GM23248 (cell line): ENCODE results near the gene EFEMP1. TPM values are rescaled to one million over a fixed set of nuclear protein-coding genes. Genes with fewer than 3 reads are reported as not detected.

Experiments
- DNase-seq: peaks from one replicate; pipeline ENCODE4 v3.0.0-alpha.2; 2015
- H2AFZ ChIP-seq: fragments of 200-600 bp; sonication (generic); 2 replicates; pipeline ENCODE4 v1.6.1; 2016; ENCODE audit warnings: antibody characterized with exemption
- H3F3A ChIP-seq: fragments of 200-600 bp; sonication (generic); 2 replicates; pipeline ENCODE4 v1.6.1; 2016; ENCODE audit warnings: mild to moderate bottlenecking, antibody characterized with exemption, mixed run types; ENCODE audit not compliant: insufficient read depth
- H3K27ac ChIP-seq: fragments of 200-600 bp; sonication (generic); 2 replicates; pipeline ENCODE4 v1.5.1; 2016; ENCODE audit warnings: mild to moderate bottlenecking
- H3K27me3 ChIP-seq: fragments of 200-600 bp; sonication (generic); replicated peaks from 2 replicates; pipeline ENCODE4 v1.6.1; 2016; ENCODE audit warnings: mild to moderate bottlenecking; ENCODE audit not compliant: insufficient read depth
- H3K36me3 ChIP-seq: fragments of 200-600 bp; sonication (generic); 2 replicates; pipeline ENCODE4 v1.6.1; 2016; ENCODE audit warnings: low read depth, mild to moderate bottlenecking
- H3K4me1 ChIP-seq: fragments of 200-600 bp; sonication (generic); 2 replicates; pipeline ENCODE4 v1.6.1; 2016; ENCODE audit warnings: mild to moderate bottlenecking; ENCODE audit not compliant: insufficient read depth
- H3K4me2 ChIP-seq: fragments of 200-600 bp; sonication (generic); one replicate; pipeline ENCODE4 v1.6.1; 2016; ENCODE audit warnings: mild to moderate bottlenecking; ENCODE audit not compliant: unreplicated experiment
- H3K4me3 ChIP-seq: fragments of 200-600 bp; sonication (generic); 2 replicates; pipeline ENCODE4 v1.5.1; 2016; ENCODE audit warnings: mild to moderate bottlenecking
- H3K79me2 ChIP-seq: fragments of 200-600 bp; sonication (generic); 2 replicates; pipeline ENCODE4 v1.6.1; 2016; ENCODE audit warnings: mild to moderate bottlenecking; ENCODE audit not compliant: insufficient read depth
- H3K9ac ChIP-seq: fragments of 200-600 bp; sonication (generic); 2 replicates; pipeline ENCODE4 v1.6.1; 2016; ENCODE audit warnings: mild to moderate bottlenecking
- H3K9me2 ChIP-seq: fragments of 200-600 bp; sonication (generic); 2 replicates; pipeline ENCODE4 v1.6.1; 2016; ENCODE audit warnings: mixed run types, mild to moderate bottlenecking, moderate library complexity; ENCODE audit not compliant: insufficient read depth
- H3K9me3 ChIP-seq: fragments of 200-600 bp; sonication (generic); one replicate; pipeline ENCODE4 v1.6.1; 2017; ENCODE audit warnings: low read depth
- H4K20me1 ChIP-seq: fragments of 200-600 bp; sonication (generic); 2 replicates; pipeline ENCODE4 v1.6.0; 2016; ENCODE audit not compliant: insufficient read depth
- EZH2 ChIP-seq: fragments of 200-600 bp; sonication (generic); IDR thresholded peaks from 2 replicates; pipeline ENCODE4 v1.6.1; 2018; ENCODE audit warnings: antibody characterized with exemption, mild to moderate bottlenecking; ENCODE audit not compliant: insufficient read depth, poor library complexity, severe bottlenecking
- EZH2phosphoT487 ChIP-seq: fragments of 200-600 bp; sonication (generic); IDR thresholded peaks from 2 replicates; pipeline ENCODE4 v1.6.1; 2018; ENCODE audit warnings: antibody characterized with exemption, moderate library complexity, mild to moderate bottlenecking, low read depth; ENCODE audit not compliant: insufficient read depth
- WGBS, 2 experiments: methylation state at CpG; one replicate each; pipeline ENCODE4 v1.1.6; 2015 to 2017; ENCODE audit warnings: low lambda C conversion rate in 2 of 2, low coverage in 1 of 2; ENCODE audit errors: missing lambda C conversion rate in 2 of 2; 5-methylcytosine and 5-hydroxymethylcytosine counted together
- in situ Hi-C: fragments of 300-500 bp; cut with MboI; formaldehyde crosslinking; loops from 2 replicates; pipeline ENCODE4 v1.15.0; 2020
- polyA plus RNA-seq: library from polyadenylated mRNA; unstranded; fragments of >200 nt; fragmentation: Nextera tagmentation; extraction: Ambion mirVana; gene quantifications from 2 replicates; pipeline ENCODE4 v1.2.1, GENCODE V29; 2016
- total RNA-seq: library from RNA; depleted of rRNA; stranded (reverse); fragments of >200 nt; shearing (Covaris generic); gene quantifications from 2 replicates; pipeline ENCODE4 v1.2.3, GENCODE V29; 2014

Gene EFEMP1
- total and polyA plus RNA-seq, 2 experiments from 2014 or later, result 1,133 to 1,343 TPM

GRCh38 chr2:55914786-55915185, 8.8 kb downstream of the EFEMP1 start:
- in situ Hi-C loops, result no loop called here
- Histone ChIP-seq H3K4me2 (peak overlapping the region; percentile 43), H3K9ac (no peak overlapping the region), H3K36me3 (peaks cover 70% of the 10 kb centered on the region), H3K27ac (no peak overlapping the region), H3K9me2 (no peaks in the 10 kb centered on the region), H3F3A (peaks cover 5% of the 10 kb centered on the region; the same call in 1 of the 2 replicates), H3K79me2 (peaks cover 58% of the 10 kb centered on the region), H3K4me1 (peaks cover 20% of the 10 kb centered on the region), H2AFZ (no peak overlapping the region), H3K27me3 (no peaks in the 10 kb centered on the region), H3K4me3 (peak overlapping the region; percentile 27), H4K20me1 (no peaks in the 10 kb centered on the region), H3K9me3 (no peaks in the 10 kb centered on the region)
- WGBS, 2 experiments, result 52 to 53% methylated on average over 1 of the region's 1 CpG
- TF ChIP-seq EZH2phosphoT487 (no peak), EZH2 (no peak)
- peak; percentile 11 for DNase-seq

DNA sequence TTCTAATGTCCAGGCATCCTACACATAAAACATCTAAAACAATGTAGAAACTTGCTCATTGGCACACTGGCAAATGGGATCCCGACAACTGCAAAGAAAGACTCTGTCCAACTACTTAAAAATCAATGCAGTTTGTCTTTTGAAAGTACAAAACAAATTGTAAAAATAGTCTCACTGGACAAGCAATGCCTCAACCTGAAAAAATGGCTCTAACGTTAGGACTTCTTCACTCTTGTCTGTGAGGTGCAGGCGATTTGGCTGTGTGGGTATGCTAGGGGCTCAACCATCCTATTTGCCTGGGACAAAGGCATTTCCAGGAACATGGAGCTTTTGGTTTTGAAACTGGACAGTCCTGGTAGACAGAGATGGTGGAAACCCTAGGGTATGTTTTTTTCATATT, 10.7 kb downstream of the EFEMP1 start:
- Histone ChIP-seq H3K4me3 (no peak overlapping the region), H3K27ac (no peak overlapping the region), H3K9me2 (no peaks in the 10 kb centered on the region), H3F3A (0 out of 2 replicates have a peak, but pooled peaks cover 5% of the 10 kb centered on the region), H3K4me2 (no peak overlapping the region), H3K79me2 (peaks cover 68% of the 10 kb centered on the region), H3K36me3 (peaks cover 73% of the 10 kb centered on the region), H3K9me3 (no peaks in the 10 kb centered on the region), H4K20me1 (no peaks in the 10 kb centered on the region), H2AFZ (no peak overlapping the region), H3K27me3 (no peaks in the 10 kb centered on the region), H3K4me1 (peaks cover 20% of the 10 kb centered on the region), H3K9ac (no peak overlapping the region)
- DNase-seq, result no peak
- in situ Hi-C loops, result no loop called here
- TF ChIP-seq EZH2 (no peak), EZH2phosphoT487 (no peak)
- WGBS, 2 experiments, result 70 to 75% methylated on average over 3 of the region's 3 CpGs

DNA sequence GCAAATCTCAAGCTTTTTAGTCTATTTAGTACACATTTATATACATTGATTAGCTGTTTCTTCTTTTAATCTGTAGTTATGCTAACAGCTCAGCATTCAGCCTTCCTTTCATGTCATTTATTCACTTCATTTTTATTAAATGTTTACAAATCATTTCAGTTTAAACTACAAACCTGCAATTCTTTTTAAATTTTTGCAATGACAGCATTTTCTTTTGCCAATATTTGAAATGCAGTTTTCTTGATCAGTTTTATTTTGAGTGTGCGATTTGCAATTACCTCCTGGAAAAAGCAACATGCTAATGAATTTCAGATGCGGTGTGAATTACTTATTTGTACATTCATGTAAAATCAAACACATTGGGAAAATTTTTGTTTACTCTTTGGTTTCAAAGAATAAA, 13.5 kb downstream of the EFEMP1 start:
- no peak overlapping the region for H2AFZ ChIP-seq
- H3K9ac ChIP-seq, result no peak overlapping the region
- H3K27ac ChIP-seq, result no peak overlapping the region
- no peak overlapping the region for H3K4me3 ChIP-seq
- peaks cover 73% of the 10 kb centered on the region for H3K36me3 ChIP-seq
- 58 to 62% methylated on average over 2 of the region's 2 CpGs for WGBS, 2 experiments
- H3K4me2 ChIP-seq, result no peak overlapping the region
- H3K4me1 ChIP-seq, result peaks cover 5% of the 10 kb centered on the region
- H3K27me3 ChIP-seq, result no peaks in the 10 kb centered on the region
- TF ChIP-seq EZH2 (no peak), EZH2phosphoT487 (no peak)
- no peaks in the 10 kb centered on the region for H3K9me3 ChIP-seq
- peaks cover 61% of the 10 kb centered on the region for H3K79me2 ChIP-seq
- DNase-seq, result no peak
- H3K9me2 ChIP-seq, result no peaks in the 10 kb centered on the region
- H3F3A ChIP-seq, result peaks cover 9% of the 10 kb centered on the region; the same call in 1 of the 2 replicates
- in situ Hi-C loops, result no loop called here
- H4K20me1 ChIP-seq, result no peaks in the 10 kb centered on the region

DNA sequence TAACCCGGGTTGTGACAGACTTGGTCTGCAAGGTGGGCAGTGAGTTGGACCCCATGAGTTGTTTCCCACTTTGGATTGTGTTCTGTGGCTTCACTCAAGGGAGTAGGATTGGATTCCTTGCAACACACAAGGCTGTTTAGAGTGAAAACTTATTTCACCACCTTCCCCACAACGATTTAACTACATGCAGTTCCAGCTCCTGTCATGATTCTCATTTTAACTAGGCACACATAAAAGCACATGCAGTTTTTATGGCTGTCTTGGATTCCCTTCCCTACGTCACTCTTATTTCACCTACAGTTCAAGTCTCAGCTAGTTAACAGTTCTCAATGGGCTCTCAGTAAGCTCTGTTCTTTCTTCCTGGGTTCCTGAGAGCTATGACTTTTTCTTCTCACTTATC, 15.9 kb downstream of the EFEMP1 start:
- Histone ChIP-seq H3F3A (peaks cover 9% of the 10 kb centered on the region; the same call in 1 of the 2 replicates), H3K27me3 (no peaks in the 10 kb centered on the region), H3K9ac (no peak overlapping the region), H3K9me3 (no peaks in the 10 kb centered on the region), H3K79me2 (peaks cover 54% of the 10 kb centered on the region), H3K4me2 (no peak overlapping the region), H2AFZ (no peak overlapping the region), H3K27ac (no peak overlapping the region), H3K36me3 (peaks cover 82% of the 10 kb centered on the region), H4K20me1 (no peaks in the 10 kb centered on the region), H3K4me1 (no peaks in the 10 kb centered on the region; the same call in 1 of the 2 replicates), H3K4me3 (no peak overlapping the region), H3K9me2 (no peaks in the 10 kb centered on the region)
- in situ Hi-C loops, result no loop called here
- no peak for DNase-seq
- TF ChIP-seq EZH2phosphoT487 (no peak), EZH2 (no peak)
- 34 to 45% methylated on average over 3 of the region's 3 CpGs for WGBS, 2 experiments

DNA sequence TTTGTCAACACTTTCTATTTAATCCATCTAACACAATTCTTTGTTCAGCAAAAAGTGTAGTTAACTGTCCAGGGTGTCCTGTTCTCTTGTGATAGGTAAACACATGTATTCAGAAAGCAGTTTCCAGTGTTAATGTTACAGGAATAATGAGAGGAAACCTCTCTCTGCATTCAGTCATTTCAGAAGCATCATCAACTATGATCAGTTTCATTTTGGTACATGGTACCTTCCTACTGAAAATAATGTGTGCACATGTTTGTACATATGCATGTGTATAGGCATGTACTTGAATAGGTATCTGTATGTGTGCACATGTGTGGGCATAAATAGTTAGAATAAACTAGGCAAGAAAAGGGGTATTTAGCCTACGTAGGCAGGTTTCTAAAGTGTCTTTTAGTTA, 16.6 kb downstream of the EFEMP1 start:
- TF ChIP-seq EZH2 (no peak), EZH2phosphoT487 (no peak)

More for the DNA sequence above, 16.6 kb downstream of the EFEMP1 start:
- DNase-seq, result no peak
- no peaks in the 10 kb centered on the region for H4K20me1 ChIP-seq
- no peak overlapping the region for H3K4me3 ChIP-seq
- peaks cover 47% of the 10 kb centered on the region for H3K79me2 ChIP-seq
- H3K36me3 ChIP-seq, result peaks cover 82% of the 10 kb centered on the region
- in situ Hi-C loops, result no loop called here
- no peak overlapping the region for H3K4me2 ChIP-seq
- H3F3A ChIP-seq, result peaks cover 9% of the 10 kb centered on the region; the same call in 1 of the 2 replicates
- no peak overlapping the region for H2AFZ ChIP-seq
- no peak overlapping the region for H3K27ac ChIP-seq
- no peaks in the 10 kb centered on the region for H3K27me3 ChIP-seq
- no peaks in the 10 kb centered on the region for H3K9me3 ChIP-seq
- peaks cover under 1% of the 10 kb centered on the region; the same call in 1 of the 2 replicates for H3K4me1 ChIP-seq
- 90 to 96% methylated on average over 1 of the region's 1 CpG for WGBS, 2 experiments
- no peaks in the 10 kb centered on the region for H3K9me2 ChIP-seq
- H3K9ac ChIP-seq, result no peak overlapping the region
